Spleen (tissue), 7 donors: ENCODE data around the gene TTC7B.

Experiments
- POLR2A ChIP-seq, 3 donors: fragments of 450-650 bp; IDR thresholded peaks; one replicate each; pipeline ENCODE4 v1.5.1; 2017; ENCODE audit warnings: antibody characterized with exemption in 3 of 3, mild to moderate bottlenecking in 1 of 3
- TF ChIP-seq, protein P1 (sequence below), 11 experiments: fragments of 200-600 bp in 7 of 11; fragments of 450-650 bp in 4 of 11; sonication (generic) in 4 of 11; IDR thresholded peaks in 8 of 11; conservative IDR thresholded peaks in 3 of 11; 1 replicate in 7 of 11; 2 replicates in 4 of 11; pipeline versions ENCODE4 v1.4.0 to v1.8.0; 2016 to 2021; ENCODE audit warnings: antibody characterized with exemption in 11 of 11, inconsistent platforms in 4 of 11, mild to moderate bottlenecking in 1 of 11
- donor health status: DM: no; HTN: no; CAD: no; lungs with moderate emphysema.
- donor health status: DM: no; HTN: no; CAD: no.
- donor health status: DM: no; HTN: no; CAD: no.

DNA sequence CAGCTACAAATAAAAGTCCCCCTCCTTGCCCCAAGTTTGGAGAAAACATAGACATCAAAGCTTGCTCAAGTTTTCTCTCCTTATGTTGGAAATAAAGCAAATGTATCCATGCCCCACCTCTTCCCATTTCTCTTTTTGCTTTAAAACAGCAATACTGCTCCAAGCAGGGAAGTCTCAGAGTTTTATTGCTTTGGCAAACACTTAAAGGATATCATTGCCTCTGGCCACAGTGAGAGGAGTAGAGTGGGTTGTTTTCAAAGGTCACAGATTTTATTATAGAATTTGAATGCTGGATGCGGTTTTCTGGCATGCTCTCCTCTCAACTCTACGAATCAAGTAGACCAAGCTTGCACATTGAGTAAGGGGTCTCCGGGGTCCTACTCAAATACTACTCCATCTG, 149.7 kb downstream of the TTC7B start:
- TF ChIP-seq, protein P1, sequence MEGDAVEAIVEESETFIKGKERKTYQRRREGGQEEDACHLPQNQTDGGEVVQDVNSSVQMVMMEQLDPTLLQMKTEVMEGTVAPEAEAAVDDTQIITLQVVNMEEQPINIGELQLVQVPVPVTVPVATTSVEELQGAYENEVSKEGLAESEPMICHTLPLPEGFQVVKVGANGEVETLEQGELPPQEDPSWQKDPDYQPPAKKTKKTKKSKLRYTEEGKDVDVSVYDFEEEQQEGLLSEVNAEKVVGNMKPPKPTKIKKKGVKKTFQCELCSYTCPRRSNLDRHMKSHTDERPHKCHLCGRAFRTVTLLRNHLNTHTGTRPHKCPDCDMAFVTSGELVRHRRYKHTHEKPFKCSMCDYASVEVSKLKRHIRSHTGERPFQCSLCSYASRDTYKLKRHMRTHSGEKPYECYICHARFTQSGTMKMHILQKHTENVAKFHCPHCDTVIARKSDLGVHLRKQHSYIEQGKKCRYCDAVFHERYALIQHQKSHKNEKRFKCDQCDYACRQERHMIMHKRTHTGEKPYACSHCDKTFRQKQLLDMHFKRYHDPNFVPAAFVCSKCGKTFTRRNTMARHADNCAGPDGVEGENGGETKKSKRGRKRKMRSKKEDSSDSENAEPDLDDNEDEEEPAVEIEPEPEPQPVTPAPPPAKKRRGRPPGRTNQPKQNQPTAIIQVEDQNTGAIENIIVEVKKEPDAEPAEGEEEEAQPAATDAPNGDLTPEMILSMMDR (IDR thresholded peaks at IDR 0.05 in 8 of 11, conservative IDR thresholded peaks at IDR 0.05 in 3 of 11), result no peak
- TF ChIP-seq POLR2A (IDR thresholded peaks at IDR 0.05), result no peak
